GM19025 (cell line): ENCODE measurements around the gene GATC.

ENCODE experiments used
- ATAC-seq: cut with Tn5 transposase; IDR thresholded peaks from one replicate; pipeline ENCODE4 v1.9.1; 2021; ENCODE audit warnings: mild to moderate bottlenecking, low read depth, moderate library complexity; ENCODE audit not compliant: unreplicated experiment

The GATC gene

GRCh38 chr12:120445911-120446843, at the start of gene GATC, which contains the start of gene TRIAP1:
TSS of gene GATC (plus strand) at chr12:120446444. CDS start at chr12:120446481, 37 bp downstream.
TSS of gene TRIAP1 (minus strand) at chr12:120446384. CDS start at chr12:120446372, 12 bp downstream.
- peak; percentile 91 for ATAC-seq

GRCh38 chr12:120397824-120398540, 48.3 kb upstream of the GATC start:
- ATAC-seq, result no peak

- ATAC-seq, result no peak
Observed at GRCh38 chr12:120399531-120399930, 46.7 kb upstream of the GATC start.

- ATAC-seq, result no peak
Observed at GRCh38 chr12:120402217-120402616, 44.0 kb upstream of the GATC start.

GRCh38 chr12:120403869-120404268, 42.4 kb upstream of the GATC start:
- no peak for ATAC-seq

- no peak for ATAC-seq
Observed at GRCh38 chr12:120404271-120404670, 42.0 kb upstream of the GATC start.

GRCh38 chr12:120406069-120406468, 40.2 kb upstream of the GATC start:
- ATAC-seq, result no peak

- no peak for ATAC-seq
Observed at GRCh38 chr12:120406553-120406952, 39.7 kb upstream of the GATC start.

GRCh38 chr12:120408771-120409170, 37.5 kb upstream of the GATC start:
- ATAC-seq, result no peak

- no peak for ATAC-seq
Observed at GRCh38 chr12:120412421-120412820, 33.8 kb upstream of the GATC start.

GRCh38 chr12:120413901-120414695, 32.1 kb upstream of the GATC start:
- ATAC-seq, result no peak

GRCh38 chr12:120416490-120417216, 29.6 kb upstream of the GATC start:
- no peak for ATAC-seq

GRCh38 chr12:120417917-120418580, 28.2 kb upstream of the GATC start:
- ATAC-seq, result no peak

GRCh38 chr12:120421701-120422100, 24.5 kb upstream of the GATC start:
- ATAC-seq, result no peak

- no peak for ATAC-seq
Observed at GRCh38 chr12:120422892-120423456, 23.3 kb upstream of the GATC start.

GRCh38 chr12:120425797-120426196, 20.4 kb upstream of the GATC start:
- ATAC-seq, result no peak

GRCh38 chr12:120428597-120429229, 17.5 kb upstream of the GATC start:
- ATAC-seq, result no peak

GRCh38 chr12:120429368-120429767, 16.9 kb upstream of the GATC start:
- no peak for ATAC-seq
